ENCODE measurements around the gene IGLON5.
A peak's percentile ranks its signal among the peaks of the same experiment; 100 is the strongest.

IGLON5 gene

GRCh38 chr19:51323481-51324166 lies 12.2 kb downstream of the IGLON5 start:
- peaks cover 45 to 88% of the 10 kb centered on the region in 2 donors for H3K27me3 Mint-ChIP-seq
- no peaks in the 10 kb centered on the region for H3K9me3 Mint-ChIP-seq
- H3K4me1 Mint-ChIP-seq (ENCODE audit: low read depth in 2 of 2) = peaks cover 3 to 4% of the 10 kb centered on the region in 2 donors
- ATAC-seq (replicated peaks) = peak; percentile 34
- no peak for DNase-seq
- H3K27ac Mint-ChIP-seq = no peak overlapping the region
- no peak overlapping the region for H3K4me3 Mint-ChIP-seq
- H3K36me3 Mint-ChIP-seq (ENCODE audit: insufficient read depth) = no peaks in the 10 kb centered on the region

GRCh38 chr19:51324167-51324481 lies 12.7 kb downstream of the IGLON5 start:
- DNase-seq (no peak), ATAC-seq (replicated peaks) (no peak)
- no peak overlapping the region for H3K27ac Mint-ChIP-seq
- H3K9me3 Mint-ChIP-seq = no peaks in the 10 kb centered on the region
- H3K4me1 Mint-ChIP-seq (ENCODE audit: low read depth in 2 of 2) = peaks cover 3 to 4% of the 10 kb centered on the region in 2 donors
- no peaks in the 10 kb centered on the region for H3K36me3 Mint-ChIP-seq (ENCODE audit: insufficient read depth)
- H3K27me3 Mint-ChIP-seq = peaks cover 47 to 92% of the 10 kb centered on the region in 2 donors
- no peak overlapping the region for H3K4me3 Mint-ChIP-seq

- peaks cover 57 to 94% of the 10 kb centered on the region in 2 donors for H3K27me3 Mint-ChIP-seq
These were observed 13.9 kb downstream of the IGLON5 start for GRCh38 chr19:51325161-51325976.

GRCh38 chr19:51326216-51327065 lies 15.0 kb downstream of the IGLON5 start:
- H3K27me3 Mint-ChIP-seq = peaks cover 65 to 99% of the 10 kb centered on the region in 2 donors

More at GRCh38 chr19:51325161-51325976, 13.9 kb downstream of the IGLON5 start:
- Mint-ChIP-seq H3K4me1 (ENCODE audit: low read depth in 2 of 2) (peaks cover 3 to 4% of the 10 kb centered on the region in 2 donors), H3K4me3 (no peak overlapping the region), H3K36me3 (ENCODE audit: insufficient read depth) (no peaks in the 10 kb centered on the region), H3K27ac (no peak overlapping the region), H3K9me3 (no peaks in the 10 kb centered on the region)
- peak; percentile 50 for ATAC-seq (replicated peaks)
- no peak for DNase-seq

GRCh38 chr19:51327066-51328001 lies 15.9 kb downstream of the IGLON5 start:
- H3K27me3 Mint-ChIP-seq = peaks cover 73 to 100% of the 10 kb centered on the region in 2 donors
- H3K4me1 Mint-ChIP-seq (ENCODE audit: low read depth in 2 of 2) = peaks cover 3 to 4% of the 10 kb centered on the region in 2 donors
- no peaks in the 10 kb centered on the region for H3K36me3 Mint-ChIP-seq (ENCODE audit: insufficient read depth)
- H3K27ac Mint-ChIP-seq = no peak overlapping the region
- peak overlapping the region; percentile 35 to 51 for H3K4me3 Mint-ChIP-seq
- peaks cover 0 to 1% of the 10 kb centered on the region in 2 donors for H3K9me3 Mint-ChIP-seq
- peak in 2 of 3 experiments; percentile 24 for DNase-seq
- ATAC-seq (replicated peaks) = peak; percentile 77

More at GRCh38 chr19:51326216-51327065, 15.0 kb downstream of the IGLON5 start:
- H3K9me3 Mint-ChIP-seq = peaks cover 0 to 1% of the 10 kb centered on the region in 2 donors
- ATAC-seq (replicated peaks) (no peak), DNase-seq (no peak)
- H3K36me3 Mint-ChIP-seq (ENCODE audit: insufficient read depth) = no peaks in the 10 kb centered on the region
- no peak overlapping the region for H3K27ac Mint-ChIP-seq
- peak overlapping the region; percentile 35 to 51 for H3K4me3 Mint-ChIP-seq
- peaks cover 3 to 4% of the 10 kb centered on the region in 2 donors for H3K4me1 Mint-ChIP-seq (ENCODE audit: low read depth in 2 of 2)

- no peak for DNase-seq
- Mint-ChIP-seq H3K27ac (no peak overlapping the region), H3K9me3 (peaks cover 0 to 1% of the 10 kb centered on the region in 2 donors), H3K4me3 (peak overlapping the region in 1 of 2 donors; percentile 37), H3K27me3 (peaks cover 54 to 88% of the 10 kb centered on the region in 2 donors), H3K36me3 (ENCODE audit: insufficient read depth) (no peaks in the 10 kb centered on the region), H3K4me1 (ENCODE audit: low read depth in 2 of 2) (peaks cover 3 to 4% of the 10 kb centered on the region in 2 donors)
- ATAC-seq (replicated peaks) = no peak
These were observed 18.0 kb downstream of the IGLON5 start for GRCh38 chr19:51329411-51329810.

GRCh38 chr19:51330366-51330765 lies 18.9 kb downstream of the IGLON5 start:
- Mint-ChIP-seq H3K36me3 (ENCODE audit: insufficient read depth) (no peaks in the 10 kb centered on the region), H3K9me3 (peaks cover 0 to 1% of the 10 kb centered on the region in 2 donors), H3K27me3 (peaks cover 51 to 79% of the 10 kb centered on the region in 2 donors), H3K4me3 (no peak overlapping the region), H3K27ac (no peak overlapping the region), H3K4me1 (ENCODE audit: low read depth in 2 of 2) (peaks cover 3 to 4% of the 10 kb centered on the region in 2 donors)
- DNase-seq = no peak
- no peak for ATAC-seq (replicated peaks)

GRCh38 chr19:51331193-51331592 lies 19.7 kb downstream of the IGLON5 start:
- peaks cover 44 to 70% of the 10 kb centered on the region in 2 donors for H3K27me3 Mint-ChIP-seq
- ATAC-seq (replicated peaks) (no peak), DNase-seq (no peak)
- no peak overlapping the region for H3K27ac Mint-ChIP-seq
- no peak overlapping the region for H3K4me3 Mint-ChIP-seq
- peaks cover 0 to 1% of the 10 kb centered on the region in 2 donors for H3K9me3 Mint-ChIP-seq
- no peaks in the 10 kb centered on the region for H3K36me3 Mint-ChIP-seq (ENCODE audit: insufficient read depth)
- peaks cover 3 to 4% of the 10 kb centered on the region in 2 donors for H3K4me1 Mint-ChIP-seq (ENCODE audit: low read depth in 2 of 2)

- Mint-ChIP-seq H3K9me3 (peaks cover 0 to 1% of the 10 kb centered on the region in 2 donors), H3K36me3 (ENCODE audit: insufficient read depth) (no peaks in the 10 kb centered on the region), H3K4me1 (ENCODE audit: low read depth in 2 of 2) (peaks cover 3 to 4% of the 10 kb centered on the region in 2 donors), H3K27ac (no peak overlapping the region), H3K27me3 (peaks cover 43 to 65% of the 10 kb centered on the region in 2 donors), H3K4me3 (no peak overlapping the region)
- DNase-seq = no peak
- no peak for ATAC-seq (replicated peaks)
These were observed 20.3 kb downstream of the IGLON5 start for GRCh38 chr19:51331716-51332115.

GRCh38 chr19:51333836-51334460 lies 22.5 kb downstream of the IGLON5 start:
- Mint-ChIP-seq H3K4me1 (ENCODE audit: low read depth in 2 of 2) (peaks cover 3 to 7% of the 10 kb centered on the region in 2 donors), H3K4me3 (no peak overlapping the region), H3K27ac (peak overlapping the region in 1 of 2 donors; percentile 44), H3K27me3 (peaks cover 27 to 43% of the 10 kb centered on the region in 2 donors), H3K36me3 (ENCODE audit: insufficient read depth) (peaks cover 3% of the 10 kb centered on the region), H3K9me3 (peaks cover 0 to 1% of the 10 kb centered on the region in 2 donors)
- ATAC-seq (replicated peaks) = no peak
- DNase-seq = no peak

GRCh38 chr19:51337141-51337860 lies 25.9 kb downstream of the IGLON5 start:
- no peaks in the 10 kb centered on the region for H3K9me3 Mint-ChIP-seq
- peaks cover 8% of the 10 kb centered on the region for H3K36me3 Mint-ChIP-seq (ENCODE audit: insufficient read depth)
- peak overlapping the region in 1 of 2 donors; percentile 95 for H3K4me3 Mint-ChIP-seq
- H3K4me1 Mint-ChIP-seq (ENCODE audit: low read depth in 2 of 2) = peaks cover 14 to 23% of the 10 kb centered on the region in 2 donors
- no peak overlapping the region for H3K27ac Mint-ChIP-seq
- DNase-seq (no peak), ATAC-seq (replicated peaks) (no peak)
- H3K27me3 Mint-ChIP-seq = peaks cover 0 to 9% of the 10 kb centered on the region in 2 donors

Data from effector memory CD8-positive, alpha-beta T cell (primary cell).